D721Med (cell line): ENCODE measurements around the gene LANCL2.

Experiments
- DNase-seq: peaks from one replicate; pipeline ENCODE4 v3.0.0; 2011; ENCODE audit warnings: low spot score; ENCODE audit not compliant: insufficient read length
- FAIRE-seq: peaks from 2 replicates; lab custom pipeline; 2011; peaks lifted over from hg19 to GRCh38; lab: Jason Lieb, UNC
- CTCF ChIP-seq: IDR thresholded peaks from 2 replicates; pipeline ENCODE4 v1.5.1; 2012; ENCODE audit warnings: mild to moderate bottlenecking, control low read depth; ENCODE audit not compliant: insufficient read depth; ENCODE audit errors: missing control alignments

The LANCL2 gene

GRCh38 chr7:55365205-55365674 lies at the start of gene LANCL2:
TSS of gene LANCL2 (plus strand) at chr7:55365337. CDS start at chr7:55366026, 689 bp downstream.
- no peak for TF ChIP-seq CTCF
- no peak for DNase-seq
- no peak for FAIRE-seq

- FAIRE-seq = no peak
- TF ChIP-seq CTCF = no peak
- DNase-seq = no peak
Measured at GRCh38 chr7:55325371-55325792, 39.8 kb upstream of the LANCL2 start.

GRCh38 chr7:55326081-55326835 lies 38.9 kb upstream of the LANCL2 start:
- DNase-seq = no peak
- FAIRE-seq = no peak
- TF ChIP-seq CTCF = no peak

GRCh38 chr7:55326945-55327626 lies 38.1 kb upstream of the LANCL2 start:
- TF ChIP-seq CTCF = no peak

GRCh38 chr7:55335151-55335550 lies 30.0 kb upstream of the LANCL2 start:
- no peak for FAIRE-seq
- no peak for TF ChIP-seq CTCF
- no peak for DNase-seq

More at GRCh38 chr7:55326945-55327626, 38.1 kb upstream of the LANCL2 start:
- FAIRE-seq (no peak), DNase-seq (no peak)

- no peak for TF ChIP-seq CTCF
- DNase-seq (no peak), FAIRE-seq (no peak)
Measured at GRCh38 chr7:55335786-55336185, 29.4 kb upstream of the LANCL2 start.
